ENCODE results near the gene SERGEF.

- TF ChIP-seq CTCF (IDR thresholded peaks at IDR 0.05), result no peak
- no peak for TF ChIP-seq POLR2A (IDR thresholded peaks at IDR 0.05)
These were observed 106.4 kb downstream of the SERGEF start for GRCh38 chr11:17906436-17906835.
